Erythroblast (primary cell): ENCODE data around the gene FLT1.

Source experiments
- DNase-seq, 2 experiments: peaks; one replicate each; lab custom pipeline; 2025; lab: John Stamatoyannopoulos, UW
- GATA1 ChIP-seq: IDR thresholded peaks from 2 replicates; pipeline ENCODE4 v1.6.1; 2011; ENCODE audit warnings: low read depth, mild to moderate bottlenecking, control low read depth, low read length, moderate library complexity
- POLR2A ChIP-seq: IDR thresholded peaks from 2 replicates; pipeline ENCODE4 v1.6.1; 2011; ENCODE audit warnings: mild to moderate bottlenecking, low read length

Gene FLT1

GRCh38 chr13:28494778-28495537 lies at the start of gene FLT1:
TSS of gene FLT1 (minus strand) at chr13:28495128. CDS start at chr13:28494843, 285 bp downstream.
- TF ChIP-seq GATA1 (no peak), POLR2A (no peak)
- no peak for DNase-seq

GRCh38 chr13:28544026-28544425 lies 49.1 kb upstream of the FLT1 start:
- TF ChIP-seq POLR2A (no peak), GATA1 (no peak)

GRCh38 chr13:28542804-28543203 lies 47.9 kb upstream of the FLT1 start:
- no peak for TF ChIP-seq GATA1
- no peak for TF ChIP-seq POLR2A
- no peak for DNase-seq

More at GRCh38 chr13:28544026-28544425, 49.1 kb upstream of the FLT1 start:
- DNase-seq = no peak

- TF ChIP-seq POLR2A (no peak), GATA1 (no peak)
- DNase-seq = no peak
These were observed 47.0 kb upstream of the FLT1 start for GRCh38 chr13:28541966-28542365.

GRCh38 chr13:28540612-28541011 lies 45.7 kb upstream of the FLT1 start:
- TF ChIP-seq GATA1 (no peak), POLR2A (no peak)
- DNase-seq = no peak

GRCh38 chr13:28539625-28540286 lies 44.8 kb upstream of the FLT1 start:
- no peak for TF ChIP-seq POLR2A
- no peak for TF ChIP-seq GATA1

GRCh38 chr13:28538932-28539331 lies 44.0 kb upstream of the FLT1 start:
- no peak for DNase-seq
- no peak for TF ChIP-seq GATA1
- TF ChIP-seq POLR2A = no peak

More at GRCh38 chr13:28539625-28540286, 44.8 kb upstream of the FLT1 start:
- DNase-seq = no peak

GRCh38 chr13:28537171-28537570 lies 42.2 kb upstream of the FLT1 start:
- TF ChIP-seq GATA1 (no peak), POLR2A (no peak)
- DNase-seq = no peak

GRCh38 chr13:28536371-28536770 lies 41.4 kb upstream of the FLT1 start:
- DNase-seq = no peak
- no peak for TF ChIP-seq POLR2A
- no peak for TF ChIP-seq GATA1

- DNase-seq = peak in 1 of 2 experiments; percentile 9
- TF ChIP-seq POLR2A = no peak
- TF ChIP-seq GATA1 = no peak
These were observed 40.8 kb upstream of the FLT1 start for GRCh38 chr13:28535734-28536133.

- no peak for DNase-seq
- TF ChIP-seq POLR2A (no peak), GATA1 (no peak)
These were observed 39.9 kb upstream of the FLT1 start for GRCh38 chr13:28534801-28535200.

- no peak for DNase-seq
- TF ChIP-seq GATA1 = no peak
- no peak for TF ChIP-seq POLR2A
These were observed 39.3 kb upstream of the FLT1 start for GRCh38 chr13:28534210-28534609.

- TF ChIP-seq GATA1 (no peak), POLR2A (no peak)
- no peak for DNase-seq
These were observed 38.7 kb upstream of the FLT1 start for GRCh38 chr13:28533441-28534166.

- TF ChIP-seq GATA1 = no peak
- no peak for TF ChIP-seq POLR2A
- DNase-seq = no peak
These were observed 38.2 kb upstream of the FLT1 start for GRCh38 chr13:28533125-28533436.
